ENCODE results near the gene CCL28. TPM values are rescaled to one million over a fixed set of nuclear protein-coding genes. Genes with fewer than 3 reads are reported as not detected.
"Not testable (repeated sequence)": the region's sequence is repeated elsewhere in the genome, so short reads cannot be mapped to it uniquely, and the experiment has no call there.

The CCL28 gene
- 7.7 TPM for total RNA-seq
- long read RNA-seq, partial matches to known transcripts, result 0 of 4 reads
- long read RNA-seq, other reads (novel, unspliced or antisense), result 4 of 4 reads

- Histone ChIP-seq H3K27ac (no peak within 1 kb of the TSS), H3K27me3 (no peaks in the 10 kb centered on the region), H3K4me3 (no peak within 1 kb of the TSS), H3K36me3 (no peaks in the 10 kb centered on the region), H3K4me1 (no peaks in the 10 kb centered on the region), H3K9me3 (no peaks in the 10 kb centered on the region)
- ATAC-seq (no peak), DNase-seq (no peak)
- intact Hi-C loops (cut with DNase I), result no loop called here
- TF ChIP-seq CTCF (IDR thresholded peaks at IDR 0.05), result no peak
Observed at GRCh38 chr5:43412156-43412555, at the start of gene CCL28. Gene CCL28, minus strand, starts transcription at chr5:43412391. Its CDS starts 75 bp downstream, at chr5:43412316.

GRCh38 chr5:43461066-43461465 is 48.9 kb upstream of the CCL28 start:
- ATAC-seq (peak; percentile 10), DNase-seq (no peak)
- Histone ChIP-seq H3K4me3 (no peak overlapping the region), H3K9me3 (no peaks in the 10 kb centered on the region), H3K27ac (no peak overlapping the region), H3K36me3 (no peaks in the 10 kb centered on the region), H3K27me3 (no peaks in the 10 kb centered on the region), H3K4me1 (no peaks in the 10 kb centered on the region)
- no peak for TF ChIP-seq CTCF (IDR thresholded peaks at IDR 0.05)
- intact Hi-C loops (cut with DNase I), result no loop called here

GRCh38 chr5:43456556-43456955 is 44.4 kb upstream of the CCL28 start:
- intact Hi-C loops (cut with DNase I), result no loop called here

GRCh38 chr5:43441575-43441974 is 29.4 kb upstream of the CCL28 start:
- peaks cover 13% of the 10 kb centered on the region for H3K36me3 ChIP-seq
- H3K9me3 ChIP-seq; intact Hi-C loops (cut with DNase I); H3K4me3 ChIP-seq; H3K27me3 ChIP-seq; H3K27ac ChIP-seq; DNase-seq; H3K4me1 ChIP-seq; ATAC-seq: not testable (repeated sequence)

More at GRCh38 chr5:43456556-43456955, 44.4 kb upstream of the CCL28 start:
- Histone ChIP-seq H3K4me1 (no peaks in the 10 kb centered on the region), H3K27ac (no peak overlapping the region), H3K36me3 (peaks cover 6% of the 10 kb centered on the region), H3K4me3 (no peak overlapping the region), H3K27me3 (no peaks in the 10 kb centered on the region), H3K9me3 (no peaks in the 10 kb centered on the region)
- ATAC-seq, result no peak
- no peak for TF ChIP-seq CTCF (IDR thresholded peaks at IDR 0.05)
- no peak for DNase-seq

GRCh38 chr5:43437062-43437660 is 25.0 kb upstream of the CCL28 start:
- DNase-seq (no peak), ATAC-seq (peak; percentile 45)
- H3K9me3 ChIP-seq, result no peaks in the 10 kb centered on the region
- intact Hi-C loops (cut with DNase I), result no loop called here
- no peaks in the 10 kb centered on the region for H3K27me3 ChIP-seq
- no peak overlapping the region for H3K4me3 ChIP-seq
- no peak for TF ChIP-seq CTCF (IDR thresholded peaks at IDR 0.05)
- no peak overlapping the region for H3K27ac ChIP-seq
- peaks cover 12% of the 10 kb centered on the region for H3K4me1 ChIP-seq
- H3K36me3 ChIP-seq, result no peaks in the 10 kb centered on the region

- Histone ChIP-seq H3K4me3 (no peak overlapping the region), H3K4me1 (peaks cover 12% of the 10 kb centered on the region), H3K36me3 (no peaks in the 10 kb centered on the region), H3K9me3 (no peaks in the 10 kb centered on the region), H3K27me3 (no peaks in the 10 kb centered on the region), H3K27ac (peak overlapping the region; percentile 44)
- no peak for TF ChIP-seq CTCF (IDR thresholded peaks at IDR 0.05)
- intact Hi-C loops (cut with DNase I), result no loop called here
- no peak for DNase-seq
- ATAC-seq, result no peak
Observed at GRCh38 chr5:43433382-43433781, 21.2 kb upstream of the CCL28 start.

Measured in upper lobe of right lung (tissue), 1 donor.